DMS53 (cell line): Measurements from ENCODE around the gene AHSG.

Source experiments
- DNase-seq: peaks from one replicate; lab custom pipeline; 2025; lab: John Stamatoyannopoulos, UW

The AHSG gene

GRCh38 chr3:186642014-186642413 lies 29.2 kb downstream of the AHSG start:
- DNase-seq: no peak

- no peak for DNase-seq
Observed at GRCh38 chr3:186643493-186643892, 30.6 kb downstream of the AHSG start.

- no peak for DNase-seq
Observed at GRCh38 chr3:186644683-186645082, 31.8 kb downstream of the AHSG start.

GRCh38 chr3:186646106-186646505 lies 33.2 kb downstream of the AHSG start:
- no peak for DNase-seq

- DNase-seq: no peak
Observed at GRCh38 chr3:186646841-186647240, 34.0 kb downstream of the AHSG start.

- no peak for DNase-seq
Observed at GRCh38 chr3:186648851-186649250, 36.0 kb downstream of the AHSG start.

GRCh38 chr3:186651678-186652215 lies 38.9 kb downstream of the AHSG start:
- peak; percentile 14 for DNase-seq

- no peak for DNase-seq
Observed at GRCh38 chr3:186653080-186653707, 40.3 kb downstream of the AHSG start.

- DNase-seq: peak; percentile 72
Observed at GRCh38 chr3:186653984-186654383, 41.1 kb downstream of the AHSG start.

- no peak for DNase-seq
Observed at GRCh38 chr3:186663361-186664118, 50.7 kb downstream of the AHSG start.

GRCh38 chr3:186664119-186664495 lies 51.2 kb downstream of the AHSG start:
- no peak for DNase-seq

- DNase-seq: no peak
Observed at GRCh38 chr3:186664506-186664905, 51.6 kb downstream of the AHSG start.

- no peak for DNase-seq
Observed at GRCh38 chr3:186665625-186666188, 52.8 kb downstream of the AHSG start, which contains the start of gene HRG. TSS of gene HRG (plus strand) at chr3:186666014. CDS start at chr3:186666032, 18 bp downstream.

- DNase-seq: no peak
Observed at GRCh38 chr3:186668426-186668825, 55.6 kb downstream of the AHSG start.

- peak; percentile 70 for DNase-seq
Observed at GRCh38 chr3:186669378-186670084, 56.7 kb downstream of the AHSG start.

GRCh38 chr3:186670155-186670554 lies 57.3 kb downstream of the AHSG start:
- no peak for DNase-seq
